ENCODE results near the gene PUS1.

The PUS1 gene

GRCh38 chr12:131909752-131910219, 19.3 kb upstream of the PUS1 start:
- H3K4me3 ChIP-seq (ENCODE audit: low read depth, low read length): no peak overlapping the region
- TF ChIP-seq CTCF (IDR thresholded peaks at IDR 0.05; ENCODE audit: low read depth, low read length): no peak

DNA sequence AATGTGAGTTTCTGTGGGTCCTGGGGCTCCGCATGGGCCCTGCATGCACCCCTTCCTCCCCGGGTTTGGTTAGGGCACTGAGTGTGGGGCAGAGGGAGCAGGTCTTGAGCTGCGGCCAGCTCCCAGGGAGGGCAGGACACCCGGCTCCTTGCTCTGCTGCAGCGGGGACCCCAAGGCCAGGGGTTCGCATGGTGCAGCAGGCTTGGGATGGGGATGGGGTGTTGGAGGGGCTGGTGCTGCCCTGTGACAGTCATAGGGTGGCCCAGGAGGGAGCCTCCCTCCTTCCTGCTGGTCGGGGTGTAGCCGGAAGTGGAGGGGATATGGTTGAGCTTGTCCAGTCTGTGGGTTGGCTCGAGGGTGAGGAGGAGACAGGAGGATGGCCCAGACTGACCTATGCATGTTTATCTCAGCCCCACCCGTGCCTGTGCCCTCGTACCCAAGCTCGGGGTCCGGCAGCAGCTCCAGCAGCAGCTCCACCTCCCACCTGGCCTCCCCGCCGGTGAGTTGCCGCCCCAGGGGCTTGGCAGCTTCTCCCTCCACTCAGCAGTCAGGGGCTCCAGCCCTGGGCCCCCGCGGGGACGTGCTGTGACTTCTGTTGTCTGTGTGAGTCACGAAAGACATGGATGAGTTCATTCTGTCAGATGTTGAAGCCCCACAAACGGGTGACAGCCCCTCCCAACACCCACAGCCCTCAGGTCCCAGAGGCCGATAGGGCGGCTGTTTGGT, 18.6 kb upstream of the PUS1 start:
- H3K4me3 ChIP-seq (ENCODE audit: low read depth, low read length): no peak overlapping the region
- TF ChIP-seq CTCF (IDR thresholded peaks at IDR 0.05; ENCODE audit: low read depth, low read length): no peak

DNA sequence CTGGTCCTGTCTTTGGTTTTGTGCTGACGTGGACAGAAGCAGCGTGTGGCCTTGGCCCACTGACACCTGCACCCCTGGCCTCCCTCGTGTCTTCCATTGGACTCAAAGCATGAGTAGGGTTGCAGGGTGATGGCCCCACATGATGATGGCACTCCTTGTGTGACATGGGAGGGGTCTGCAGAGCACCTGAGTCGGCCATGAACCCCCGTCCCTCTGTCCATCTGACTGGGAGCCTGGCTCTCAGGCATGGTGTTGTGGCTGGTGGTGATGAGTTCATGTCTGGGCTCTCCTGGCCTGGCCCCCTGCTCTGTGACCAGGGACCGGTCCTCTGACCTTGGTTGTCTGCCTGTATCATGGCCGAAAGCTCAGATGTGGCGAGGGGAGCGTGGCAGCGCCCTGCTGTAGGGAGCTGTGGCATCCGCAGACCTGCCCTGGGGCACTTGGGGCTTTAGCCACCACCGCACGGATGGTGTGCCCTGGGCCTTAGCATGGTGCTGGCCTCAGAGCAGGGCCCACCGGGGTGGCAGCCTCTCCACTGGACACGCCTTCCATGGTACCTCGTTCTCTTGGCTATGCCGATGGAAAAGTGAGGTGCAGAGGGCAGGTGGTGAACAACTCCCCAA, 17.9 kb upstream of the PUS1 start:
- H3K4me3 ChIP-seq (ENCODE audit: low read depth, low read length): no peak overlapping the region
- no peak for TF ChIP-seq CTCF (IDR thresholded peaks at IDR 0.05; ENCODE audit: low read depth, low read length)

DNA sequence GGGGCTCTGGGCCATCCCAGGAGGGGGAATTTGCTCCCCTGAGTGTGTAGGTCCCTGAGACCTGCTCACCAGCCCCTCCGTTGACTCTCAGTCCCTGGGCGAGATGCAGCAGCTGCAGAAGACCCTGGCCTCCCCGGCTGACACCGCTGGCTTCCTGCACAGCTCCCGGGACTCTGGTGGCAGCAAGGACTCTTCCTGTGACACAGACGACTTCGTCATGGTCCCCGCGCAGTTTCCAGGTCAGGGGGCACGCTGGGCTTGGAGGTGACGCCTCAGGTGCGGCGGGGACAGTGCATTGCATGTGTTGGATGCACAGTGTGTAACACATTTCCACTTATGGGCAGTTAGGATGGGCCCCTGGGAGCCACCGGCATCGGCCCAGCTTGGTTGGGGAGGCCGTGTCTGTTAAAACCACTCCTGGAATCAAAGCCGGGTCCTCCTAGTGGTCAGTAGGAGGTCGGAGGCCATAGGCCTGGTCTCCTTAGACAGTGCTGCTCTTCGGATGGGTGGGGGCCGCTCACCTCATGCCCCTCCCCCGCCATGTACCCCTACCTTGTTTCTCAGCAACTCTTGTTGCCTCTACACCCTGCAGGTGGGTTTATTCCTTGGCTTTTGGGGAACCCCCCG, 17.1 kb upstream of the PUS1 start:
- no peak overlapping the region for H3K4me3 ChIP-seq (ENCODE audit: low read depth, low read length)
- TF ChIP-seq CTCF (IDR thresholded peaks at IDR 0.05; ENCODE audit: low read depth, low read length): no peak

GRCh38 chr12:131912518-131913274, 16.4 kb upstream of the PUS1 start:
- no peak overlapping the region for H3K4me3 ChIP-seq (ENCODE audit: low read depth, low read length)
- no peak for TF ChIP-seq CTCF (IDR thresholded peaks at IDR 0.05; ENCODE audit: low read depth, low read length)

DNA sequence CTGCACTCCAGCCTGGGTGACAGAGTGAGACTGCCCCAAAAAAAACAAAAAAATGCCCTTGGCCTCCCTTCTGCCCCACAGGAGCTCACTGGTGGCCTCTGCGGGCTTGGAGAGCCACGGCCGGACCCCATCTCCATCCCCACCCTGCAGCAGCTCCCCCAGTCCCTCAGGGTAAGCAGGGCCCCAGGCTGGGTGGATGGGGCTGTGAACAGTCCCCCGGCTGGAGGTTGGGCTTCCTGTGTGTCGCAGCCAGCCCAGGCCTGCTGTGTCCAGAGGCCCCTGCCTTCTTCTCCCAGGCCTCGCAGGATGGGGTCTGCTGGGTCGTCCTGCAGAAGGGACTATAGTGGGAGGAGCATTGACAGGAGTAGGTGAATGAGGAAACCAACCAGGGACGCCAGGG, 15.4 kb upstream of the PUS1 start:
- H3K4me3 ChIP-seq (ENCODE audit: low read depth, low read length): no peak overlapping the region
- TF ChIP-seq CTCF (IDR thresholded peaks at IDR 0.05; ENCODE audit: low read depth, low read length): no peak
